Measurements from ENCODE around the gene NPLOC4. TPM values are rescaled to one million over a fixed set of nuclear protein-coding genes. Genes with fewer than 3 reads are reported as not detected.

Gene NPLOC4
- total and polyA plus RNA-seq, 2 of the 13 experiments (the other 11 are each of a cell fraction or from before 2014, with no cell fraction given): 57.0 to 97.0 TPM

- TF ChIP-seq ZBTB4 (CRISPR knock-in tag; IDR thresholded peaks at IDR 0.05; ENCODE audit: borderline replicate concordance) (no peak), ZNF713 (CRISPR knock-in tag; IDR thresholded peaks at IDR 0.05) (no peak), ATAD3A (CRISPR knock-in tag; IDR thresholded peaks at IDR 0.05) (no peak), USF2 (IDR thresholded peaks at IDR 0.05; ENCODE audit: low read depth, low read length) (no peak), USF2 (CRISPR knock-in tag; IDR thresholded peaks at IDR 0.05; ENCODE audit: borderline replicate concordance) (no peak), NR0B2 (CRISPR knock-in tag; IDR thresholded peaks at IDR 0.05) (no peak), HNF4A (CRISPR knock-in tag; IDR thresholded peaks at IDR 0.05) (no peak), KAT8 (CRISPR knock-in tag; IDR thresholded peaks at IDR 0.05) (no peak)
Measured at GRCh38 chr17:81550285-81550684, 86.6 kb downstream of the NPLOC4 start (continued).

Data from HepG2 (cell line).